SK-N-SH treated with all-trans-retinoic acid at 6 μM for 48 hours (cell line): Measurements from ENCODE around the gene ERC1.

Experiments
- ARNTL ChIP-seq: fragments of 450-650 bp; formaldehyde crosslinking; IDR thresholded peaks from 2 replicates; pipeline ENCODE4 v1.5.0; 2020; ENCODE audit warnings: low read depth, mild to moderate bottlenecking, moderate library complexity, borderline replicate concordance
- ISL1 ChIP-seq: fragments of 250-450 bp; sonication (Bioruptor Pico); IDR thresholded peaks from 2 replicates; pipeline ENCODE4 v2.1.2; 2022; ENCODE audit warnings: mild to moderate bottlenecking, moderate library complexity
- PATZ1 ChIP-seq: fragments of 250-450 bp; sonication (Bioruptor Pico); IDR thresholded peaks from 2 replicates; pipeline ENCODE4 v1.8.0; 2020; ENCODE audit warnings: mild to moderate bottlenecking, moderate library complexity, borderline replicate concordance
- POU6F1 ChIP-seq: fragments of 250-450 bp; sonication (Bioruptor Pico); IDR thresholded peaks from 2 replicates; pipeline ENCODE4 v1.8.0; 2021; ENCODE audit warnings: low read depth, mild to moderate bottlenecking, moderate library complexity, borderline replicate concordance
- SNAI2 ChIP-seq: fragments of 250-450 bp; sonication (Bioruptor Pico); IDR thresholded peaks from 2 replicates; pipeline ENCODE4 v1.5.0; 2020; ENCODE audit warnings: mild to moderate bottlenecking, moderate library complexity
- TOX ChIP-seq: fragments of 250-450 bp; sonication (Bioruptor Pico); IDR thresholded peaks from 2 replicates; pipeline ENCODE4 v1.8.0; 2021; ENCODE audit warnings: mild to moderate bottlenecking, moderate library complexity, borderline replicate concordance
- ZC3H10 ChIP-seq: fragments of 250-450 bp; sonication (Bioruptor Pico); IDR thresholded peaks from 2 replicates; pipeline ENCODE4 v1.5.1; 2021; ENCODE audit warnings: mild to moderate bottlenecking, moderate library complexity
- ZFP3 ChIP-seq: fragments of 250-450 bp; sonication (Bioruptor Pico); IDR thresholded peaks from 2 replicates; pipeline ENCODE4 v1.5.0; 2020; ENCODE audit warnings: mild to moderate bottlenecking, moderate library complexity
- ZNF565 ChIP-seq: fragments of 450-650 bp; formaldehyde crosslinking; conservative IDR thresholded peaks from 2 replicates; pipeline ENCODE4 v1.5.0; 2020; ENCODE audit warnings: low read depth, mild to moderate bottlenecking, moderate library complexity
- ZNF70 ChIP-seq: fragments of 450-650 bp; formaldehyde crosslinking; IDR thresholded peaks from 2 replicates; pipeline ENCODE4 v1.5.0; 2020; ENCODE audit warnings: mild to moderate bottlenecking, moderate library complexity
- TF ChIP-seq, protein P1 (sequence below): fragments of 250-450 bp; sonication (Bioruptor Pico); IDR thresholded peaks from 2 replicates; pipeline ENCODE4 v1.5.0; 2020; ENCODE audit warnings: mild to moderate bottlenecking, moderate library complexity

DNA sequence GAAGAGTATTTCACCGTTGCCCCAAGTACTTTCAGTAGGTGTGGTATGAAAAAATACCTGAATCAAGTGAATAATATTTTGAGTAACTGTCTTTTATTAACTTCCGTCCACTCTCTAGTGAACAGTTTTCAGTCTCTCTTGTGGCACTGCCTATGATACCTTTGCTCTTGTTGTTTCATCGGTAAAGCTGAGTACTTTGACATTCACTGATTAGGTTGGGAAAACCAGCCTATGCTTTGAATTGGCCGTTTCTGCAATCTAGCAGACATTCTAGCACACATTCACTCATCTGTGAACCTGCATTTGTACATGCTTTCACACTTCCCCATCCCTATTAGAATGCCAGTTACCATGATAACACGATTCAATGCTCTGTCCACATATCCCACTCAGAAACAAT lies 386.1 kb downstream of the ERC1 start:
- no peak for TF ChIP-seq ZC3H10 (CRISPR knock-in tag)
- no peak for TF ChIP-seq ARNTL (CRISPR knock-in tag)
- no peak for TF ChIP-seq ZNF565 (CRISPR knock-in tag)
- TF ChIP-seq TOX (CRISPR knock-in tag) = no peak
- TF ChIP-seq, protein P1, sequence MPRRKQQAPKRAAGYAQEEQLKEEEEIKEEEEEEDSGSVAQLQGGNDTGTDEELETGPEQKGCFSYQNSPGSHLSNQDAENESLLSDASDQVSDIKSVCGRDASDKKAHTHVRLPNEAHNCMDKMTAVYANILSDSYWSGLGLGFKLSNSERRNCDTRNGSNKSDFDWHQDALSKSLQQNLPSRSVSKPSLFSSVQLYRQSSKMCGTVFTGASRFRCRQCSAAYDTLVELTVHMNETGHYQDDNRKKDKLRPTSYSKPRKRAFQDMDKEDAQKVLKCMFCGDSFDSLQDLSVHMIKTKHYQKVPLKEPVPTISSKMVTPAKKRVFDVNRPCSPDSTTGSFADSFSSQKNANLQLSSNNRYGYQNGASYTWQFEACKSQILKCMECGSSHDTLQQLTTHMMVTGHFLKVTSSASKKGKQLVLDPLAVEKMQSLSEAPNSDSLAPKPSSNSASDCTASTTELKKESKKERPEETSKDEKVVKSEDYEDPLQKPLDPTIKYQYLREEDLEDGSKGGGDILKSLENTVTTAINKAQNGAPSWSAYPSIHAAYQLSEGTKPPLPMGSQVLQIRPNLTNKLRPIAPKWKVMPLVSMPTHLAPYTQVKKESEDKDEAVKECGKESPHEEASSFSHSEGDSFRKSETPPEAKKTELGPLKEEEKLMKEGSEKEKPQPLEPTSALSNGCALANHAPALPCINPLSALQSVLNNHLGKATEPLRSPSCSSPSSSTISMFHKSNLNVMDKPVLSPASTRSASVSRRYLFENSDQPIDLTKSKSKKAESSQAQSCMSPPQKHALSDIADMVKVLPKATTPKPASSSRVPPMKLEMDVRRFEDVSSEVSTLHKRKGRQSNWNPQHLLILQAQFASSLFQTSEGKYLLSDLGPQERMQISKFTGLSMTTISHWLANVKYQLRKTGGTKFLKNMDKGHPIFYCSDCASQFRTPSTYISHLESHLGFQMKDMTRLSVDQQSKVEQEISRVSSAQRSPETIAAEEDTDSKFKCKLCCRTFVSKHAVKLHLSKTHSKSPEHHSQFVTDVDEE = no peak
- TF ChIP-seq ZNF70 = no peak
- TF ChIP-seq ZFP3 (CRISPR knock-in tag) = no peak
- TF ChIP-seq ISL1 (CRISPR knock-in tag) = no peak
- TF ChIP-seq PATZ1 (CRISPR knock-in tag) = no peak
- TF ChIP-seq POU6F1 (CRISPR knock-in tag) = no peak
- no peak for TF ChIP-seq SNAI2
